ENCODE results near the gene SOAT1. TPM values are rescaled to one million over a fixed set of nuclear protein-coding genes. Genes with fewer than 3 reads are reported as not detected.
"Not testable (repeated sequence)": the region's sequence is repeated elsewhere in the genome, so short reads cannot be mapped to it uniquely, and the experiment has no call there.

Gene SOAT1
- total RNA-seq = 10 to 100 TPM; 51.2 to 51.6 TPM
- 100 to 1,000 TPM in 1 of 2 donors, 10 to 100 TPM in 1; 81.0 to 103 TPM for polyA plus RNA-seq

DNA sequence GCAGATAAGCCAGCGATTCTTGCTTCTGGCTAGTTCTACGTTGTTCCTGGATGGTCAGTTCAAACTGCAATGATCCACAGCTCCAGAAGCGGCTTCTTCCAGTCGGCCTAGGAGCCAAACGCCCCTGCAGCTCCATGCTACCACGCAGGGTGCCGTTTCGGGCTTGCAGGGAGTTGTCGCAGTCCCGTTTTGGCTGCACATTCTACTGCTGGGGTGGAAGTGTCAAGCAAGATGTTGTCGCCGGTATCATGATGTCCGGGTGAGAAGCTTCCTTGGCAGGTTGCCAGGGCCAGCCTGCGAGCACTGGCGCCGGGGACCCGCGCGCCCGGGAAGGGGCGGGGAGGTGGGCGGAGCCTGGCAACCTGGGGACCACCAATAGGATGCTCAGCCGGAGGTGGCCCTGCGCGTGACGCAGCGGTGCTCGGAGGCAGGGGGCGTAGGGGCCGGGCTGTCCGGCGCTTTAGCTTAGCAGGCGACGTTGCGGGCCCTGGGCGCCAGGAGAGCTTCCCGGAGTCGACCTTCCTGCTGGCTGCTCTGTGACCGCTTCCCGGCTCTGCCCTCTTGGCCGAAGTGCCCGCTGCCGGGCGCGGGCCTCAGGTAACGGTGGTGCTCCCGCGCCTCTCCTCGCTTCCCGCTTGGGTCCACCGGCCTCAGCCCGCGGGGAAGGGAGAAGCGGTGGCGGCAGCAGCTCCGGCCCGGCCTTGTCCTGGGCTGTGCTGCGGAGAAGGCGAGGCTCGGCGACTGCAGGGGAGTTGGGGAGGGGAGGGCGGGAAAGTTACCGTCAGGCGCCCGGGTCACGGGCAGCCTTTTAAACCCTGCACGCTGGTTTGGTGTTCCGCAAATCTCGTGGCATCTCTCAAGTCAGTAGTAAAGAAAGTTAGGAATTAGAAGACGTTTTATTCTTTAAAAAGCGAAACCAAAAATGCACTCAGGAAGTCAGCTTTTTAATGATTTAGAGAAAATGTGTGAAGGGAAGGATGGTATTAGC lies at the start of gene SOAT1:
Gene SOAT1 (plus strand): TSS at position 458 of the 988 bp plus-strand sequence. CDS start 8,888 bp downstream, outside the sequence.
- Mint-ChIP-seq H3K4me3 (peak within 1 kb of the TSS; percentile 91 to 99 (median 96)), H3K27ac (peak within 1 kb of the TSS; percentile 81 to 98 (median 95)), H3K36me3 (peaks cover 0 to 12% of the 10 kb centered on the region in 2 donors), H3K9me3 (no peaks in the 10 kb centered on the region), H3K27me3 (no peaks in the 10 kb centered on the region), H3K4me1 (peaks cover 25 to 47% (median 31%) of the 10 kb centered on the region in 4 donors)
- Histone ChIP-seq H3K4me1 (ENCODE audit: insufficient read depth, low read length) (peaks cover 46% of the 10 kb centered on the region), H3K9me3 (ENCODE audit: control insufficient read depth in 1 of 2, low read length in 2 of 2) (no peaks in the 10 kb centered on the region), H3K4me3 (ENCODE audit: low read length in 2 of 2) (peak within 1 kb of the TSS; percentile 82 to 93), H3K27ac (ENCODE audit: low read depth, low read length) (peak within 1 kb of the TSS; percentile 86), H3K36me3 (ENCODE audit: insufficient read depth, low read length) (no peaks in the 10 kb centered on the region), H3K27me3 (ENCODE audit: insufficient read depth, low read length) (no peaks in the 10 kb centered on the region)
- peak; percentile 89 to 92 (median 90) for DNase-seq
- ChIA-PET POLR2A (ENCODE audit: partially characterized antibody) (interaction anchor here (0.5 to 3.1 kb wide), 20 partner anchors 9 to 590 kb away, joined by 3 to 64 read pairs (median 4); partner anchors contain the start of genes ABL2, AXDND1 and TOR3A), CTCF (ENCODE audit: partially characterized antibody) (interaction anchor here (1.0 to 4.6 kb wide), 9 partner anchors 9 to 521 kb away, joined by 3 to 31 read pairs (median 4); partner anchors contain the start of genes AXDND1 and TOR3A)
- intact Hi-C loops (cut with micrococcal nuclease) = loop anchor here (1.0 kb wide), 4 partner anchors 63 to 214 kb away; partner anchors contain the start of gene AXDND1

DNA sequence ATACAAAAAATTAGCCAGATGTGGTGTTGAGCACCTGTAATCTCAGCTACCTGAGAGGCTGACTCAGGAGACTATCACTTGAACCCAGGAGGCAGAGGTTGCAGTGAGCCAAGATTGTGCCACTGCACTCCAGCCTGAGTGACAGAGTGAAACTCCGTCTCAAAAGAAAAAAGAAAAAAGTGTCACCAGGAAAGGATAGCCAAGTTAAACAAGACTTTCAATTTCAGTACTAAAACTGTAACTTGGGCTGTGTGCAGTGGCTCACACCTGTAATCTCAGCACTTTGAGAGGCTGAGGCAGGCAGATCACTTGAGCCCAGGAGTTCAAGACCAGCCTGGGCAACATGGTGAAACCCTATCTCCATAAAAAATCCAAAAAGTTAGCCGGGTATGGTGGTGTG lies 48.2 kb upstream of the SOAT1 start:
- H3K4me1 Mint-ChIP-seq; H3K4me1 ChIP-seq (ENCODE audit: insufficient read depth, low read length); POLR2A ChIA-PET (ENCODE audit: partially characterized antibody); H3K9me3 Mint-ChIP-seq; H3K36me3 ChIP-seq (ENCODE audit: insufficient read depth, low read length); H3K27ac ChIP-seq (ENCODE audit: low read depth, low read length); H3K36me3 Mint-ChIP-seq; H3K27me3 ChIP-seq (ENCODE audit: insufficient read depth, low read length); CTCF ChIA-PET (ENCODE audit: partially characterized antibody); H3K4me3 Mint-ChIP-seq; H3K27me3 Mint-ChIP-seq; DNase-seq; intact Hi-C loops (cut with micrococcal nuclease); H3K9me3 ChIP-seq (ENCODE audit: control insufficient read depth in 1 of 2, low read length in 2 of 2); H3K27ac Mint-ChIP-seq; H3K4me3 ChIP-seq (ENCODE audit: low read length in 2 of 2): not testable (repeated sequence)

DNA sequence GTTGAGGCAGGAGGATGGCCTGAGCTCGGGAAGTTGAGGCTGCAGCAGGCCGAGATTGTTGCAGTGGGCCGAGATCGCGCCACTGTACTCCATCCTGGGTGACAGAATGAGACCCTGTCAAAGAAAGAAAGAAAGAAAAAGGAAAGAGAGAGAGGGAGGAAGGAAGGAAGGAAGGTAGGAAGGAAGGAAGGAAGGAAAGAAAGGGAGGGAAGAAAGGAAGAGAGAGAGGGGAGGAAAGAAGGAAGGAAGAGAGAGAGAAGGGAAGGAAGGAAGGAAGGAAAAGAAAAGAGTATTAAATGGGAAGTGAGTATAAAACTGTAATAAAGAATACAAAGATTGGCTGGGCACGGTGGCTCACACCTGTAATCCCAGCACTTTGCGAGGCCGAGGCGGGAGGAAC lies 45.7 kb upstream of the SOAT1 start:
- CTCF ChIA-PET (ENCODE audit: partially characterized antibody) = no interaction called here
- intact Hi-C loops (cut with micrococcal nuclease) = no loop called here
- no peaks in the 10 kb centered on the region for H3K4me1 Mint-ChIP-seq
- H3K27ac Mint-ChIP-seq = no peak overlapping the region
- H3K4me3 Mint-ChIP-seq = no peak overlapping the region
- no peaks in the 10 kb centered on the region for H3K27me3 Mint-ChIP-seq
- no peaks in the 10 kb centered on the region for H3K9me3 ChIP-seq (ENCODE audit: control insufficient read depth in 1 of 2, low read length in 2 of 2)
- H3K27ac ChIP-seq (ENCODE audit: low read depth, low read length) = no peak overlapping the region
- no peaks in the 10 kb centered on the region for H3K27me3 ChIP-seq (ENCODE audit: insufficient read depth, low read length)
- no peak overlapping the region for H3K4me3 ChIP-seq (ENCODE audit: low read length in 2 of 2)
- no peaks in the 10 kb centered on the region for H3K4me1 ChIP-seq (ENCODE audit: insufficient read depth, low read length)
- H3K9me3 Mint-ChIP-seq = no peaks in the 10 kb centered on the region
- DNase-seq = no peak
- H3K36me3 ChIP-seq (ENCODE audit: insufficient read depth, low read length) = no peaks in the 10 kb centered on the region
- H3K36me3 Mint-ChIP-seq = no peaks in the 10 kb centered on the region
- POLR2A ChIA-PET (ENCODE audit: partially characterized antibody) = no interaction called here

DNA sequence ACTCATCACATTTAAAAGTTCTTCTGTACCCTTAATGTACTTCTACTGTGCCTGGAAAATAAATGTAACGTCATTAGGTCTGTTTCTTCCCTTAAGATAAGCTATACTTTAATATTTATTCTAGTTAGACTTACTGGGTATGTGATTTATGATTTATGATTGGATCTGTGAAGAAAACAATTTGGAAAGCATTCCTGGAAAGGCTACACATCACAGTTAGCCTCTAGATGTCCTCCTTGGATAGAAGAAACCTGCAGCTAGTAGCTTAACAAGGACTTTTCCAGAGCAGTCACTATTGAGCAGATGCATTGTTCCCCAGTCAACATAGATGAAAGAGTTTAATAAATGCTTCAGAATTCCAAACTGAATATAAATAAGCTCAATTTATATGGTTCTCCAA lies 41.9 kb upstream of the SOAT1 start:
- no peak overlapping the region for H3K4me3 ChIP-seq (ENCODE audit: low read length in 2 of 2)
- H3K27me3 ChIP-seq (ENCODE audit: insufficient read depth, low read length) = peaks cover 2% of the 10 kb centered on the region
- H3K9me3 ChIP-seq (ENCODE audit: control insufficient read depth in 1 of 2, low read length in 2 of 2) = no peaks in the 10 kb centered on the region
- no peaks in the 10 kb centered on the region for H3K36me3 ChIP-seq (ENCODE audit: insufficient read depth, low read length)
- ChIA-PET CTCF (ENCODE audit: partially characterized antibody) (interaction anchor here (0.7 to 5.8 kb wide), 10 partner anchors 29 to 563 kb away, joined by 3 to 80 read pairs (median 6); partner anchors contain the start of gene AXDND1), POLR2A (ENCODE audit: partially characterized antibody) (interaction anchor here (0.8 kb wide), 1 partner anchor 42 kb away, joined by 3 read pairs; the partner anchor contains the start of gene SOAT1)
- no peak overlapping the region for H3K27ac ChIP-seq (ENCODE audit: low read depth, low read length)
- no peaks in the 10 kb centered on the region for H3K9me3 Mint-ChIP-seq
- no peaks in the 10 kb centered on the region for H3K27me3 Mint-ChIP-seq
- no peak overlapping the region for H3K27ac Mint-ChIP-seq
- DNase-seq = peak in 4 of 5 donors; percentile 5 to 16 (median 11)
- H3K36me3 Mint-ChIP-seq = no peaks in the 10 kb centered on the region
- intact Hi-C loops (cut with micrococcal nuclease) = loop anchor here (1.0 kb wide), 1 partner anchor 118 kb away; no protein-coding TSS in a partner anchor
- no peaks in the 10 kb centered on the region for H3K4me1 Mint-ChIP-seq
- H3K4me1 ChIP-seq (ENCODE audit: insufficient read depth, low read length) = no peaks in the 10 kb centered on the region
- H3K4me3 Mint-ChIP-seq = no peak overlapping the region

DNA sequence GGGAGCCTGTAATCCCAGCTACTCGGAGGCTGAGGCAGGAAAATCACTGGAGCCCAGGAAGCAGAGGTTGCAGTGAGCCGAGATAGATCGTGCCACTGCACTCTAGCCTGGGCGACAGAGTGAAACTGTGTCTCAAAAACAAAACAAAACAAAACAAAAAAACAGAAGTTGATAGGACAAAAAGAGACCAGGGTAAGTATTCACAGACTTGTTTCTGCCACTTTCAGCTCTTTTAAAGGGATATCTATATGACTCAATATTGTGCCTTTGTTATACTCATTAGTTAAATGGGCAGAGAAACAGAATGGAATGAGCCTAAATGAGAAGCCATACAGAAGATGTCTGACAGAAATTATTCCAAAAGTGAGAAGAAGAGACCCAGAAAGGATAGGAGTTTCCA lies 41.0 kb upstream of the SOAT1 start:
- Mint-ChIP-seq H3K27me3 (no peaks in the 10 kb centered on the region), H3K4me1 (no peaks in the 10 kb centered on the region), H3K9me3 (no peaks in the 10 kb centered on the region), H3K27ac (no peak overlapping the region), H3K4me3 (no peak overlapping the region), H3K36me3 (no peaks in the 10 kb centered on the region)
- intact Hi-C loops (cut with micrococcal nuclease) = no loop called here
- Histone ChIP-seq H3K27me3 (ENCODE audit: insufficient read depth, low read length) (peaks cover 2% of the 10 kb centered on the region), H3K27ac (ENCODE audit: low read depth, low read length) (no peak overlapping the region), H3K36me3 (ENCODE audit: insufficient read depth, low read length) (no peaks in the 10 kb centered on the region), H3K9me3 (ENCODE audit: control insufficient read depth in 1 of 2, low read length in 2 of 2) (no peaks in the 10 kb centered on the region), H3K4me3 (ENCODE audit: low read length in 2 of 2) (no peak overlapping the region), H3K4me1 (ENCODE audit: insufficient read depth, low read length) (no peaks in the 10 kb centered on the region)
- POLR2A ChIA-PET (ENCODE audit: partially characterized antibody) = interaction anchor here (0.8 kb wide), 1 partner anchor 24 kb away, joined by 3 read pairs; no protein-coding TSS in a partner anchor
- CTCF ChIA-PET (ENCODE audit: partially characterized antibody) = interaction anchor here (1.2 to 5.8 kb wide), 4 partner anchors 11 to 562 kb away, joined by 3 to 80 read pairs (median 11); no protein-coding TSS in a partner anchor
- DNase-seq = no peak

DNA sequence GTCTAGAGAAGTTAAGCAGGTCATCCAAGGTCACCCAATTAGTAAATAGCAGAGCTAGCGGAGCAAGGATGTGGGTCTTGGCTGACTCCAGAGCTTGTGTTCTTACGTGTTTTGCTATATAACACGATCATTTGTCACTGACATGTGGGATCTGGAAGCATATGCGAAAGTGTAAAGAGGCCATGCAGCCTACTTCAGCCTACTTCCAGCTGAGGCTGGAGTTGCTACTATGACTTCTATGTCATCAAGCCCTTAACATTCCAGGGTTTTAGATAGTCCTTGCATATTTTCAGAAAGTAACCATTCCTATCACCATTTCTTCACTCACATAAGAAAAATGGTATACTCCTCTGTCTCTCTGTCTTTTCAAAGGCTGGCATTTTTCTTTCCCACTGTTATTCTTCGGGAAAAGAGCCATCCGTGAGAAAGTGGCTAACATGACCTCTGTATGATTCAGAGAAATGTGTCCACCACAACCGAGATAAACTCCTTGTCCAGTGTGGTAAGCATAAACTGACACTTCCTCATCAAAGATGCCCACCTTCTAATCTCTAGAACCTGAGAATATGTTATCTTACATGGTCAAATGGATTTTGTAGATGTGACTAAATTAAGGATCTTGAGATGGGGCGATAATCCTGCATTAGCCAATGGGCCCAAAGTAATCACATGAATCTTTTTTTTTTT lies 40.2 kb upstream of the SOAT1 start:
- POLR2A ChIA-PET (ENCODE audit: partially characterized antibody) = interaction anchor here (0.8 kb wide), 1 partner anchor 25 kb away, joined by 3 read pairs; no protein-coding TSS in a partner anchor
- no peaks in the 10 kb centered on the region for H3K9me3 Mint-ChIP-seq
- intact Hi-C loops (cut with micrococcal nuclease) = no loop called here

More for the DNA sequence above, 40.2 kb upstream of the SOAT1 start:
- Mint-ChIP-seq H3K36me3 (no peaks in the 10 kb centered on the region), H3K27me3 (no peaks in the 10 kb centered on the region), H3K27ac (no peak overlapping the region), H3K4me1 (no peaks in the 10 kb centered on the region), H3K4me3 (no peak overlapping the region)
- no peaks in the 10 kb centered on the region for H3K36me3 ChIP-seq (ENCODE audit: insufficient read depth, low read length)
- H3K9me3 ChIP-seq (ENCODE audit: control insufficient read depth in 1 of 2, low read length in 2 of 2) = no peaks in the 10 kb centered on the region
- peaks cover 2% of the 10 kb centered on the region for H3K27me3 ChIP-seq (ENCODE audit: insufficient read depth, low read length)
- no peak for DNase-seq
- no peak overlapping the region for H3K27ac ChIP-seq (ENCODE audit: low read depth, low read length)
- CTCF ChIA-PET (ENCODE audit: partially characterized antibody) = interaction anchor here (0.8 to 5.8 kb wide), 3 partner anchors 10 to 133 kb away, joined by 3 to 80 read pairs (median 3); no protein-coding TSS in a partner anchor
- no peak overlapping the region for H3K4me3 ChIP-seq (ENCODE audit: low read length in 2 of 2)
- H3K4me1 ChIP-seq (ENCODE audit: insufficient read depth, low read length) = no peaks in the 10 kb centered on the region
